HEK293 (cell line): ENCODE measurements around the gene FHIT.

Experiments
- CTCF ChIP-seq: fragments of 450-650 bp; formaldehyde crosslinking; IDR thresholded peaks from 2 replicates; pipeline ENCODE4 v1.5.1; 2016; ENCODE audit warnings: missing biosample characterization, missing genetic modification characterization
- KLF10 ChIP-seq: fragments of 450-650 bp; IDR thresholded peaks from 2 replicates; pipeline ENCODE4 v1.5.1; 2018; ENCODE audit warnings: missing biosample characterization, mild to moderate bottlenecking, missing genetic modification characterization
- ZBTB10 ChIP-seq: fragments of 450-650 bp; formaldehyde crosslinking; IDR thresholded peaks from 2 replicates; pipeline ENCODE4 v1.5.1; 2016; ENCODE audit warnings: missing biosample characterization, missing genetic modification characterization
- ZBTB8A ChIP-seq: fragments of 450-650 bp; formaldehyde crosslinking; IDR thresholded peaks from 2 replicates; pipeline ENCODE4 v1.5.1; 2016; ENCODE audit warnings: missing biosample characterization, missing genetic modification characterization
- ZNF184 ChIP-seq: fragments of 450-650 bp; IDR thresholded peaks from 2 replicates; pipeline ENCODE4 v1.5.1; 2018; ENCODE audit warnings: missing biosample characterization, mild to moderate bottlenecking, missing genetic modification characterization
- ZNF24 ChIP-seq: fragments of 450-650 bp; formaldehyde crosslinking; IDR thresholded peaks from 2 replicates; pipeline ENCODE4 v1.5.1; 2016; ENCODE audit warnings: missing biosample characterization, missing genetic modification characterization
- ZNF324 ChIP-seq: fragments of 450-650 bp; formaldehyde crosslinking; IDR thresholded peaks from 2 replicates; pipeline ENCODE4 v1.5.1; 2016; ENCODE audit warnings: missing biosample characterization, missing genetic modification characterization
- ZNF335 ChIP-seq: fragments of 450-650 bp; formaldehyde crosslinking; conservative IDR thresholded peaks from 2 replicates; pipeline ENCODE4 v1.5.1; 2016; ENCODE audit warnings: missing biosample characterization, missing genetic modification characterization
- ZNF423 ChIP-seq: fragments of 450-650 bp; formaldehyde crosslinking; IDR thresholded peaks from 2 replicates; pipeline ENCODE4 v1.5.1; 2016; ENCODE audit warnings: missing biosample characterization, missing genetic modification characterization
- ZNF639 ChIP-seq: fragments of 450-650 bp; formaldehyde crosslinking; IDR thresholded peaks from 2 replicates; pipeline ENCODE4 v1.5.1; 2016; ENCODE audit warnings: missing biosample characterization, missing genetic modification characterization
- ZNF843 ChIP-seq: fragments of 450-650 bp; formaldehyde crosslinking; IDR thresholded peaks from 2 replicates; pipeline ENCODE4 v1.5.1; 2016; ENCODE audit warnings: missing biosample characterization, missing genetic modification characterization
- TF ChIP-seq, protein P1 (sequence below): fragments of 450-650 bp; formaldehyde crosslinking; IDR thresholded peaks from 2 replicates; pipeline ENCODE4 v1.5.1; 2016; ENCODE audit warnings: missing biosample characterization, missing genetic modification characterization, low read depth
- TF ChIP-seq, protein P2 (sequence below): fragments of 450-650 bp; formaldehyde crosslinking; IDR thresholded peaks from 2 replicates; pipeline ENCODE4 v1.5.1; 2016; ENCODE audit warnings: missing biosample characterization, missing genetic modification characterization
- TF ChIP-seq, protein P3 (sequence below): fragments of 450-650 bp; formaldehyde crosslinking; IDR thresholded peaks from 2 replicates; pipeline ENCODE4 v1.5.1; 2016; ENCODE audit warnings: missing biosample characterization, missing genetic modification characterization

GRCh38 chr3:59788133-59788532, 1463.1 kb downstream of the FHIT start:
- TF ChIP-seq ZNF324 (tag by site-specific recombination): no peak
- TF ChIP-seq ZNF843 (tag by site-specific recombination): no peak
- no peak for TF ChIP-seq ZNF335 (tag by site-specific recombination)
- no peak for TF ChIP-seq KLF10 (tag by site-specific recombination)
- TF ChIP-seq ZNF639 (tag by site-specific recombination): no peak
- no peak for TF ChIP-seq ZBTB8A (tag by site-specific recombination)
- no peak for TF ChIP-seq CTCF (tag by site-specific recombination)
- TF ChIP-seq, protein P1, sequence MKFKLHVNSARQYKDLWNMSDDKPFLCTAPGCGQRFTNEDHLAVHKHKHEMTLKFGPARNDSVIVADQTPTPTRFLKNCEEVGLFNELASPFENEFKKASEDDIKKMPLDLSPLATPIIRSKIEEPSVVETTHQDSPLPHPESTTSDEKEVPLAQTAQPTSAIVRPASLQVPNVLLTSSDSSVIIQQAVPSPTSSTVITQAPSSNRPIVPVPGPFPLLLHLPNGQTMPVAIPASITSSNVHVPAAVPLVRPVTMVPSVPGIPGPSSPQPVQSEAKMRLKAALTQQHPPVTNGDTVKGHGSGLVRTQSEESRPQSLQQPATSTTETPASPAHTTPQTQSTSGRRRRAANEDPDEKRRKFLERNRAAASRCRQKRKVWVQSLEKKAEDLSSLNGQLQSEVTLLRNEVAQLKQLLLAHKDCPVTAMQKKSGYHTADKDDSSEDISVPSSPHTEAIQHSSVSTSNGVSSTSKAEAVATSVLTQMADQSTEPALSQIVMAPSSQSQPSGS (tag by site-specific recombination): no peak
- TF ChIP-seq, protein P2, sequence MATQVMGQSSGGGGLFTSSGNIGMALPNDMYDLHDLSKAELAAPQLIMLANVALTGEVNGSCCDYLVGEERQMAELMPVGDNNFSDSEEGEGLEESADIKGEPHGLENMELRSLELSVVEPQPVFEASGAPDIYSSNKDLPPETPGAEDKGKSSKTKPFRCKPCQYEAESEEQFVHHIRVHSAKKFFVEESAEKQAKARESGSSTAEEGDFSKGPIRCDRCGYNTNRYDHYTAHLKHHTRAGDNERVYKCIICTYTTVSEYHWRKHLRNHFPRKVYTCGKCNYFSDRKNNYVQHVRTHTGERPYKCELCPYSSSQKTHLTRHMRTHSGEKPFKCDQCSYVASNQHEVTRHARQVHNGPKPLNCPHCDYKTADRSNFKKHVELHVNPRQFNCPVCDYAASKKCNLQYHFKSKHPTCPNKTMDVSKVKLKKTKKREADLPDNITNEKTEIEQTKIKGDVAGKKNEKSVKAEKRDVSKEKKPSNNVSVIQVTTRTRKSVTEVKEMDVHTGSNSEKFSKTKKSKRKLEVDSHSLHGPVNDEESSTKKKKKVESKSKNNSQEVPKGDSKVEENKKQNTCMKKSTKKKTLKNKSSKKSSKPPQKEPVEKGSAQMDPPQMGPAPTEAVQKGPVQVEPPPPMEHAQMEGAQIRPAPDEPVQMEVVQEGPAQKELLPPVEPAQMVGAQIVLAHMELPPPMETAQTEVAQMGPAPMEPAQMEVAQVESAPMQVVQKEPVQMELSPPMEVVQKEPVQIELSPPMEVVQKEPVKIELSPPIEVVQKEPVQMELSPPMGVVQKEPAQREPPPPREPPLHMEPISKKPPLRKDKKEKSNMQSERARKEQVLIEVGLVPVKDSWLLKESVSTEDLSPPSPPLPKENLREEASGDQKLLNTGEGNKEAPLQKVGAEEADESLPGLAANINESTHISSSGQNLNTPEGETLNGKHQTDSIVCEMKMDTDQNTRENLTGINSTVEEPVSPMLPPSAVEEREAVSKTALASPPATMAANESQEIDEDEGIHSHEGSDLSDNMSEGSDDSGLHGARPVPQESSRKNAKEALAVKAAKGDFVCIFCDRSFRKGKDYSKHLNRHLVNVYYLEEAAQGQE (tag by site-specific recombination): no peak
- TF ChIP-seq ZNF423 (tag by site-specific recombination): no peak
- no peak for TF ChIP-seq ZNF184
- TF ChIP-seq, protein P3, sequence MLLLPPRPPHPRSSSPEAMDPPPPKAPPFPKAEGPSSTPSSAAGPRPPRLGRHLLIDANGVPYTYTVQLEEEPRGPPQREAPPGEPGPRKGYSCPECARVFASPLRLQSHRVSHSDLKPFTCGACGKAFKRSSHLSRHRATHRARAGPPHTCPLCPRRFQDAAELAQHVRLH (tag by site-specific recombination): no peak
- TF ChIP-seq ZBTB10 (tag by site-specific recombination): no peak
- TF ChIP-seq ZNF24 (tag by site-specific recombination): no peak
